HG02973 (cell line): Measurements from ENCODE around the gene CLCN7.
"Not testable (repeated sequence)": the region's sequence is repeated elsewhere in the genome, so short reads cannot be mapped to it uniquely, and the experiment has no call there.

Experiments
- ATAC-seq: cut with Tn5 transposase; IDR thresholded peaks from one replicate; pipeline ENCODE4 v1.9.1; 2021; ENCODE audit warnings: moderate library complexity; ENCODE audit not compliant: unreplicated experiment

Gene CLCN7

DNA sequence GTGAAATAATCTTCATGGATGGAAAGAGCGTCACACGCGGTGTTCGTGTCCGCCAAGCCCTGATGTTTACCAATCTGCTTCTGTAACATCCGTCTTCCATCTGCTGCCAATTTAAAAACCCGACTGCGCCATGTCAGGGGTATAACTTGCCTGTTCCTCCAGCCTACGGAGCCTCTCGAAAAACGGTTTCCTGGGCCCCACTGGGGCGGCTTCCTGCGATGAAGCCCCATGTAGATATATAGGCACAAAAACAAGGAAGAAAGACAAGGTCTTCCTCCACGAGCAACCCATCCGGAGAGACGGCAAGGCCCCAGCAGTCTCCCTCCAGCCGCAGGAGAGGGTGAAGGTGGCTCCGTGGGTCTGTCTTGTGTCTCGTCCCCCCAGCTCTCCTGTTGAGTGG is 13.8 kb upstream of the CLCN7 start, which contains the start of gene PTX4:
PTX4 (minus strand) TSS at position 326 of the 400 bp plus-strand sequence; CDS start at position 291, 35 bp downstream.
- ATAC-seq: no peak

GRCh38 chr16:1488054-1488601 is 13.3 kb upstream of the CLCN7 start:
- no peak for ATAC-seq

GRCh38 chr16:1487395-1488053 is 12.7 kb upstream of the CLCN7 start:
- ATAC-seq: no peak

DNA sequence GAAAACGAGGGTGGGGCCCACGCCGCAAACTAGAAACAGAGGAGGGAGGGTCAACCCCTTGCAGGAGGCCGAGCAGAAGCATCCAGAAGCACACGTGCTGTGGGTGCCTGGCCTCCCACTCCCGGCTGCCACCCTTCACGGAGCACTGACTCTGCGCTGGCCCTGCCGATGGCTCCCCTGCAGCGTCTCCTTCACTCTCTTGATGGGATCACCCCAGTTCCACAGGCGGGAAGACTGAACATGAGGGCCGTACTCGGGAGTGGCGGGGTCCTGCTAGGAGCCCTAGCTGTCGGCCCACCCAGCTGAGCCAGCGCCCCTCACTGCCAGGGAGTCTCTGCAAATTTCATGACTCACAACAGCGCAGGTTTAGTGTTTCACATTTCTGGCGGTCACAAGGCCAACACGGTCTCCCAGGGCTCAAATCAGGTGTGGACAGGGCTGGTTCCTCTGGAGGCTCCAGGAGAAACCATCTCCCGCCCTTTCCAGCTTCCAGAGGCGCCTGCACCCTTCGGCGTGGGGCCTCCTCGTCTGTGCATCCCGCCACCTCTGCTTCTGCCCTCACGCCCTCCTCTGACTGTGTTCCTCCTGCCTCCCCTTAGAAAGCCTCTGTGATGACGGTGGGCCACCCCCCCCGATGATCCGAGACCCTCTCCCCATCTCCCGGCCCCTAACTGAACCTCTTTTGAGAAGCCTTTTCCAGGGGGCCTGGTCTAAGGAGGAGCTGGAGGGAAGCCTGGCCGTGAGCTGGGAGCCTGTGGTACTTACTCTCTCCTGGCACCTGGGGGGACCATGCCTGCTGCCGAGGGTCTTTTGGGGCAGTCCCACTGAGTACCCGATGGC is 11.9 kb upstream of the CLCN7 start:
- ATAC-seq: no peak

DNA sequence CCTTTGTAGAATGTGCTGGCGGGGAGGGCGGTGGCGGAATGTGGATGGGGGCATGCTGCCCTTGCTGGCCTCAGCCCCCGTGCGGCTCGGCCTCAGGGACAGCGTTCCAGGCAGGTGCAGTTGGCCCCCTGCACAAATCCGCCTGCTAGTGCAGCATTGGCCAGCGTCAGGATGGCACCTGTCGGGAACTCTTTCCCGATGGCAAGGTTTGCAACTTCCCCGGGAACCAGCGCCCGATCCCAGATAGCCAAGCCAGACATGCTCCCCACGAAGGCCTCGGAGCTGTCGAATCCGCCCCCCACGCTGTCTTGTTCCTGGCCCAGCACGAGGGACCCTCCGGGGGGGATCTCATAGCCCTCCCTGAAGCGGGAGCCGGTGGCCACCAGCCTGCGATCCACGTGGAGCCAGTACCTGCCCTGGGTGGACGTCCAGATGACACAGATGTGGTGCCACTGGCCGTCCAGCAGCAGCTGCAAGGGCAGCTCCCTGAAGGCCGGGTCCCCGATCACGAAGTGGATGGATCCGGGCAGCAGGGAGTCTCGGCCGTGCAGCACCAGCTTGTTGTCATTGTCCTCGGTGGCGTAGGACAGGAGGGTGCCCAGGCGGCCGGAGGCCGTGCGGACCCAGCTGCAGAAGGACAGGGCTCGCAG is 11.1 kb upstream of the CLCN7 start:
- no peak for ATAC-seq

- no peak for ATAC-seq
These were observed 7.3 kb upstream of the CLCN7 start for GRCh38 chr16:1481906-1482835.

DNA sequence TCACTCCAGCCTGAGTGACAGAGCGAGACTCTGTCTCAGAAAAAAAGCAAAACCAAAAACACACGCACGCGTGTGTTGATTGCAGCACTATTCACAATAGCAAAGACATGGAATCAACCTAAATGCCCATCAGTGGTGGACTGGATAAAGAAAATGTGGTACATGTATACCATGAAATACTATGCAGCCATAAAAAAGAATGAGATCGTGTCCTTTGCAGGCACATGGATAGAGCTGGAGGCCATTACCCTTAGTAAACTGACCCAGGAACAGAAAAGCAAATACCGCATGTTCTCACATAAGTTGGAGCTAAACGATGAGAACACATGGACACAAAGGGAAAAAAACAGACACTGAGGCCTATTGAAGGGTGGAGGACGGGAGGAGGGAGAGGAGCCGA is 4.1 kb upstream of the CLCN7 start:
- ATAC-seq: not testable (repeated sequence)

GRCh38 chr16:1477033-1477432 is 2.2 kb upstream of the CLCN7 start:
- no peak for ATAC-seq

GRCh38 chr16:1475552-1476114 is 805 bp upstream of the CLCN7 start:
- ATAC-seq: peak; percentile 15

DNA sequence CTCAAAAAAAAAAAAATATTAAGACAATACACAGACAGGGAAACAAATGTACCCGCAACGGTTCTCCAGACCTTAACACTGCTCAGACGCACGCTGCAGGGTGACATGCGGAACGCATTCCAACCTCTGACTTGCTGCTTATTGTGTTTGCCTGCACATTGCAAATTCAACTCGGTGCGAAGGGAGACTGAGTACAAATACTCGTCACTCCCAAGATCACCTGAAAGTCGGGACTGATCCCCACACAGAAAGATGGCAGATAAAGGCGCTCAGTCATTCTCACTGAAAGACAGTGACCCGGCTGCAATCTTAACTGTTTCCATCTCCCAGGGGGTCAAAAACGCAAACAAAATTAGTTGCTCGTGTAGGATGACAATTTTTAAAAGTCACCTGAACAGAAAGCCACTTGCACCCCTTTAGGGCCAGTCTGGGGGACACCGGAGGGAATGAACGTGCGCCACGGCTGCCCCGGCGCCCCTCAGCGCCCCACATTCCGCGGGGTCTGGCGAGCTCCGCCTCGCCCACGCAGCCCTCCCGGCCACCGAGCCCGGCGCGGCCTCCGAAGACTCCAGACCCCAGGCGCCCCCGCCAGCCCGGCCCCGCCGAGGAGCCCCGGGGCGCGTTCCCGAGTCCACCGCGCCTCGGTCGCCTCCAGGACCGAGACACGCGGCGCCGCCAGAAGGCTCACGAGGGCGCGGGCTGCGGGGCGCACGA is 589 bp downstream of the CLCN7 start:
- peak; percentile 17 for ATAC-seq

DNA sequence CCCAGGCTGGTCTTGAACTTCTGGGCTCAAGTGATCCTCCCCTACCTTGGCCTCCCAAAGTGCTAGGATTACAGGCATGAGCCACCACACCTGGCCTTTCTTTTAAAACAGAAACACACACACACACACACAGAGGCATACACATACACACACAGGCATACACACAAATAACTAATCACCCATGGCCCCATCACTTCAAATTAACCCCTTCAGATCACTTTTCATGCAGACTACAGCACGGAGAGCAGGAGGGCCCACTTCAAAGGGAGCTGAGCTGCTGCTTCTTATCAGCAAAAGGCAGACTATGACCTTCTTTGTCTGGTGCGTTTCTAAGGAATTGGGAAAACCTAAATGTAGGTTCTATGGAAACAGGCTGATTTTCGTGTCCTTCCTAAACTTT is 1.9 kb downstream of the CLCN7 start:
- no peak for ATAC-seq

GRCh38 chr16:1471569-1472194 is 3.1 kb downstream of the CLCN7 start:
- no peak for ATAC-seq

GRCh38 chr16:1470481-1471251 is 4.2 kb downstream of the CLCN7 start:
- ATAC-seq: no peak

DNA sequence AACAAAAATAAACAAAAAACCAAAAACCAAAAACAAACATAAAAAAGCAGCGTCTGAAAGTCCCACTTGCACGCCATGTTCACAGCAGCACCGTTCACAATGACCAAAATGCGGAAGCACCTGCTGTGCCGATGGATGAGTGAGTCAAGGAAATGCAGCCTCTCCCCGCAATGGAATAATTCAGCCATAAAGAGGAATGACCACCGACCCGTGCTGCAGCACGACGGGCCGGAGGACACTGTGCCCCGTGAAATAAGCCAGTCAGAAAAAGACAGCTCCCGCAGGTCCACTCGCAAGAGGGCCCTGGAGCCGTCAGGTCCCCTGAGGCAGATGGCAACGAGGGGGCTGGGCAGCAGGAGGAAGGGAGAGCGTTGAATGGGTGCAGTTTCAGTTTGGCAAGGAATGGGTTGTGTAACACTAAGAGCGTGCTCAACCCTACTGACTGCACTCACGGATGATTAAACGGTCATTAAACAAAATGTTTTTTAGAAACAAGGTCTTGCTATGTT is 5.1 kb downstream of the CLCN7 start:
- no peak for ATAC-seq

DNA sequence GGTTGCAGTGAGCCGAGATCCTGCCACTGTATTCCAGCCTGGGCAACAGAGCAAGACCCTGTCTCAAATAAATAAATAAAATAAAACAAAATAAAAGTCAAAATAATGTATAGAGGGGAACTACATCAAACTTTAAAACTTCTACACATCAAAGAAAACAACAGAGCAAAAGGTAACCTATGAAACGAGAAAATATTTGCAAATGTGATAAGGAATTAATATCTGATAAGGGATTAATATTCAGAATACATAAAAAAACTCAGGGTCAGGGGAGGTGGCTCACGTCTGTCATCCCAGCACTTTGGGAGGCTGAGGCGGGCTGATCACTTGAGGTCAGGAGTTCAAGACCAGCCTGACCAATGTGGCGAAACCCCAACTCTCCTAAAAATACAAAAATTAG is 5.7 kb downstream of the CLCN7 start:
- not testable (repeated sequence) for ATAC-seq

- no peak for ATAC-seq
These were observed 6.4 kb downstream of the CLCN7 start for GRCh38 chr16:1468426-1468810.

GRCh38 chr16:1466968-1467521 is 7.8 kb downstream of the CLCN7 start:
- ATAC-seq: no peak

DNA sequence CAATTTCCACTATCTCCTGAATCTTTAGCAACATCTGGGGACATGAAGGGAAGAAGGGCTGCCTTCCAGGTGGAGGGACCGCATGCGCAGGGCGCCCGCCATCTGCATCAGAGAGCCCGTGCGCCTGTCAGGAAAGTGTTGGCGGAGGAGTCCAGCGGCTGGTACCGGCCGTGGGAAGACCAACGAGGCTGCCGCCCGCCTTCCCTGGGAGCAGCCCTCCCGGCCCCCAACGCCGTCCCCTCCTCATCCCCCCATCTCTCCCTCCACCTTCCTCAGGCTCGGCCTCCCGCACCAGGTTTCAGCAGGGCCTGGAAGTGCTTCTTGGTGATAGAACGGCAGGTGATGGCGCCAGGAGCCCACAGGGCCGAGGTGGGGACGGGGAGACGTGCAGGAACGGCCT is 8.8 kb downstream of the CLCN7 start:
- no peak for ATAC-seq
